ENCODE measurements around the gene STKLD1.

STKLD1 gene

DNA sequence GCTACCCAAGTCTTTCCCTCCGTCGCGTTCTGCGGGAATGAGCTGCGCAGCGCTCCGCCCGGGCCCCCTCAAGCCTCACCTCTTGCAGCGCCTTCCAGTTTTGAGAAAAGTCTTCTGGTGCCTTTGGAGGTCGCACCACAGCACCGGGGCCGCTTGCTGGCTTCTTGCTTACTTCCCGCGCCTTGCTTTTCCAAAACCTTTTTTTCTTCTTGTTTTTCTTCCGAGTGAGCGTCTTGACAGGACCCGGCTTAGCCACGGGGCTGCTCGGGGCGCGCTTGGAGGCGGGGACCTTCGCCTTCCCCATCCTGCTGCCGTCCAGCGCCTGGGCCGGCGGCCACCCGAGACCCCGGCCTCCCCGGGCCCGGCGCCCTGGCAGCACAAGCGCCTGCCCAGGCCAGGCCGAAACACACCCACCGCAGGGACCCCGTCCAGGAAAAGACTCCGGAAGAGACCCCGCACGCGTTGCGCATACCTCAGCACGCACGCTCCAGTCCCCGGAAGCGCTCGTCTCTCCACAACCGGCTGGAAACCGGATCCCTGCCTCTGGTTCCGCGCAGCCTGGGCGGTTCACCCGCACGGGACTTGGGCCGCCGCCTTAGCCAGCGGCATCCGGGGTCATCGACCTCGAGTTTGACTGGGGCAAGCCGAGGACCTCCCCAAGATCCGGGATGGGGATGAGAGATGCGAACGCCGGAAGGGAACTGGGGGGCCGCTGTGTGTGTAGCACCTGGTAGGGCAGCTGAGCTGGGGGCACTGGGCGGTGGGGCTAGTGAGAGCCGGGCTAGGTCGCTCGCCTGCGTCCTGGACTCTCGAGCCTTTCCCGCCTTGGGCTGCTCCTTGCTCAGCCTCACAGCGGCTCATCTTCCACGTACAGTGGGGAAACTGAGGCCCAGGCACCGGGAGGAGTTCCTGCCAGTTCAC lies 41.6 kb downstream of the STKLD1 start, which contains the start of gene REXO4:
Gene REXO4, minus strand, starts transcription at position 470 of the 921 bp plus-strand sequence. Its CDS starts 166 bp downstream, at position 304.
- DNase-seq (ENCODE audit: low spot score), result peak; percentile 91

DNA sequence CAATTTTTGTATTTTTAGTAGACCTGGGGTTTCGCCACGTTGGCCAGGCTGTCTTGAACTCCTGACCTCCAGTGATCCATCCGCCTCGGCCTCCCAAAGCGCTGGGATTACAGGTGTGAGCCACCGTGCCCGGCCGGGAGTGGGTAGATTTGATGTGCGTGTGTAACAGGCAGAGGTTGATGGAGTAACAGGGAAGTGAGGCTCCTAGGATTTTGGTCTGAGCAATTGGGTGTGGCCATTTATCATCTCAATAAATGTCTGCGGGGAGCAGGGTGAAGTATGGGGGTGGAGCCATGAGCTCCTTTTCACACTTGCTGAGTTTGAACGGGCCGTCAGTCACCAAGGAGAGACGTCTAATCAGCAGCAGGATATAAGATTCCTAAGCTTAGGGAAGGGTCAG lies 42.8 kb downstream of the STKLD1 start:
- no peak for DNase-seq (ENCODE audit: low spot score)

DNA sequence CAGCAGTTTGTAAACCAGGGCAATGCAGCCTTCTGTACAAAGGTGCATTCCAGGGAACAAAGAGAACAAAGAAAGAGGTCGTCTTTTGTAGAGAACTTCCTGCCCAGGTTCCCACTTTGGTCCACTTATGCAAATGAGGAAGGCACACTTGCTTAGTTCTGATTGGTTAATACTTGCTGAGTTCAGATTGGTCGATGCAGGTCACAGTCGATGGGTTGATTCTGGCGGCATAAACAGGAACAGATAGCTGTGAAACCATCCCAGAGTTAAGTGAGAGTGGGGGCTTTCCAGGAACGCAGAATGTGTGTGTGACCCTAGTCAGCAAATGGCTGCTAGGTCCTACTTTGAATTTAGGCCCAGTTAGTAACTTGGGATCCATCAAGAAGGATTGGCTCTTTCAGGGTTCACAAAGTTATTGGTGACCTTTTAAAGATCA lies 44.2 kb downstream of the STKLD1 start:
- no peak for DNase-seq (ENCODE audit: low spot score)

GRCh38 chr9:133421615-133422542 lies 45.7 kb downstream of the STKLD1 start, which contains the start of gene ADAMTS13:
Gene ADAMTS13 (plus strand): TSS chr9:133422367. CDS start chr9:133422444, 77 bp downstream.
- peak; percentile 13 for DNase-seq (ENCODE audit: low spot score)

DNA sequence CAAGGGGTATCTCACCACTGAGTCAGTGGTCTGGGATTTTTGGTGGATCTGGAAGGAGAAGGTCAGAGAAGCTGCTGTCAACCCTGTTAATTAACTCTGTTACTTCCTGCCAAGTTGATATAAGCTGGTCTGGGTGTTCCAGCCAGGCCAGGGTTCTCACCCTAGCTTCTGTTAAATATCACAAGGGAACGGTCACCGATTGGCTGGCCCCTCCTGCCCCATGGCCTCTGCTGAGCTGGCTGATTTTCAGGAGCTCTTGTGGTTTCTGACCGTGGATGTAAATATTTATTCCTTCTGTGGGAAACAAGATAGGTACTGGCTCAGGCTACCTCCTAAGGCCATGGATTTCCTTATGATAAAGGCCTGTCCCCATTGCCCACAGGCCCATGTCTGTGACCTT lies 47.0 kb downstream of the STKLD1 start:
- no peak for DNase-seq (ENCODE audit: low spot score)

DNA sequence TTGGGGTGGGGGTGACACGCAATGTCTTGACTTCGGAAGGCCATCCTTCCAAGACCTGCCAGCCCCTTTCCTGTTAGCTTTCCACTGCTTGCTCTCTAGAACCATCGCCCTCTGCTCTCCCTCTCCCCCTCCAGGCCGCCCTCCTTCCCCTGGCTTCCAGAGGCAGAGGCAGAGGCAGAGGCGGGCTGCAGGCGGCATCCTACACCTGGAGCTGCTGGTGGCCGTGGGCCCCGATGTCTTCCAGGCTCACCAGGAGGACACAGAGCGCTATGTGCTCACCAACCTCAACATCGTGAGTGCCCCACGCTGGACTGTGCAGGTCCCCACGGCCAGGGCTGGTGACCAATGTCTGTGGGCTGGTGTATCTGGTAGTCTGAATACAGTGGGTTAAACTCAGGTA lies 48.0 kb downstream of the STKLD1 start:
- no peak for DNase-seq (ENCODE audit: low spot score)

DNA sequence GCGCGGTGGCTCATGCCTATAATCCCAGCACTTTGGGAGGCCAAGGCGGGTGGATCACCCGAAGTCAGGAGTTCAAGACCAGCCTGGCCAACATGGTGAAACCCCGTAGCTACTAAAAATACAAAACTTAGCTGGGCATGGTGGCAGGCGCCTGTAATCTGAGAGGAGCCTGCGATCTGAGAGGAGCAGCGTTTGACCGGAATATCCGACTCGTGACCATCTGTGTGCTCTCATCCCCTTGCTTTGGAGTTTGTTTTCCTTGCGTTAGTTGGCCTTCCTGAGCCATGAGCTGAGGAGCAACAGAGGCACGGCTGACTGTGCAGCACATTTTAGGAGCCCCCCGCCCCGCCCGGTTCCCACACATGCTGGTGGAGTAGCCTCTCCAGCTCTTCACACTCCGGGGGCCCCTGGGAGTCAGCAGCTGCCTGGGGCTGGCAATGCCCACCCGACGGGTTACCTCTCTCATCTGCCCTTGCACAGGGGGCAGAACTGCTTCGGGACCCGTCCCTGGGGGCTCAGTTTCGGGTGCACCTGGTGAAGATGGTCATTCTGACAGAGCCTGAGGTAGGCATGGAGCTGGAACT lies 49.0 kb downstream of the STKLD1 start:
- no peak for DNase-seq (ENCODE audit: low spot score)

DNA sequence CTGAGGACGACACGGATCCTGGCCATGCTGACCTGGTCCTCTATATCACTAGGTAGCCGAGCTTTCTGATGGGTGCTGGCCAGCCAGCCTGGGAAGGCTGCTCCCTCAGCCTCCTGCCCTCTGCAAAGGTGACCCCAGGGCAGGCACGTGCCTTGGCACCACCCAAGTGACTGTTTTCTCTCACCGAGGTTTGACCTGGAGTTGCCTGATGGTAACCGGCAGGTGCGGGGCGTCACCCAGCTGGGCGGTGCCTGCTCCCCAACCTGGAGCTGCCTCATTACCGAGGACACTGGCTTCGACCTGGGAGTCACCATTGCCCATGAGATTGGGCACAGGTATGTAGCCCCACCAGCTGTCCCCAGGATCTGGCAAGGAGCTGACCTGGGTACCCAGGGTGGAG lies 49.8 kb downstream of the STKLD1 start:
- DNase-seq (ENCODE audit: low spot score), result no peak

- no peak for DNase-seq (ENCODE audit: low spot score)
These were observed 51.6 kb downstream of the STKLD1 start for GRCh38 chr9:133427658-133428348.

GRCh38 chr9:133428617-133429101 lies 52.5 kb downstream of the STKLD1 start:
- peak; percentile 13 for DNase-seq (ENCODE audit: low spot score)

GRCh38 chr9:133429214-133429613 lies 53.0 kb downstream of the STKLD1 start:
- DNase-seq (ENCODE audit: low spot score), result no peak

GRCh38 chr9:133429641-133430161 lies 53.5 kb downstream of the STKLD1 start:
- no peak for DNase-seq (ENCODE audit: low spot score)

DNA sequence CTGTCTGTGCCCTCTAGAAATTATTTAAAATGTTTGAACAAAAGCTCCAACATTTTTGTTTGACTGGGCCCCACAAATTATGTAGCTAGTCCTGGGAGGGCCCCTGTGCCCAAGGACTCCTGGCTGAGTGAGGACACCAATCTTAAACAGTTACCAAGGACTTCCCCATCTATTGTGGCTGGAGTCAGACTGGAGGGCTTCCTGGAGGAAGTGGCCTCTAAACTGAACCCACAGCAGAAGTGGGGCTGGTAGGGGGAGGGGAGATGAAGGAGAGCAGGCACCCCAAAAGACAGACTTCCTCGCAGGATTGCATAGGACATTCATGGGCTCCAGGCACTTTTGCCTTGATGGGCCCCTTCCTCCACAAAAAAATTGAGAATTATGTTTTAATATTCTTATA lies 54.1 kb downstream of the STKLD1 start:
- no peak for DNase-seq (ENCODE audit: low spot score)

DNA sequence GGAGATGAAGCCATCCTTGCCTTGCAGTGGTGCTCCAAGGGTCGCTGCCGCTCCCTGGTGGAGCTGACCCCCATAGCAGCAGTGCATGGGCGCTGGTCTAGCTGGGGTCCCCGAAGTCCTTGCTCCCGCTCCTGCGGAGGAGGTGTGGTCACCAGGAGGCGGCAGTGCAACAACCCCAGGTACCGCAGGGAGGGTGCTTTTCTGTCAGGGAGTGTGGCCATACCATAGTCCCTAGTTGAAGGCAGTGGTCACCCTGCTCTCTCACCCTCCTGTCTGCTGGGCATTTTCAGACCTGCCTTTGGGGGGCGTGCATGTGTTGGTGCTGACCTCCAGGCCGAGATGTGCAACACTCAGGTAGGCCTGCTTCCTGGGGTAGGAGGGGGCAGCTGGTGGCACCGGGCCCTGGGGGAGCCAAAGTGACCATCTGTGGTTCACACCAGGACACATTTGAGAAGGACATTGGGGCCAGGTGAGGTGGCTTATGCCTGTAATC lies 57.2 kb downstream of the STKLD1 start:
- no peak for DNase-seq (ENCODE audit: low spot score)

- DNase-seq (ENCODE audit: low spot score), result no peak
These were observed 60.5 kb downstream of the STKLD1 start for GRCh38 chr9:133436681-133437080.

- no peak for DNase-seq (ENCODE audit: low spot score)
These were observed 61.8 kb downstream of the STKLD1 start for GRCh38 chr9:133437753-133438531.

DNA sequence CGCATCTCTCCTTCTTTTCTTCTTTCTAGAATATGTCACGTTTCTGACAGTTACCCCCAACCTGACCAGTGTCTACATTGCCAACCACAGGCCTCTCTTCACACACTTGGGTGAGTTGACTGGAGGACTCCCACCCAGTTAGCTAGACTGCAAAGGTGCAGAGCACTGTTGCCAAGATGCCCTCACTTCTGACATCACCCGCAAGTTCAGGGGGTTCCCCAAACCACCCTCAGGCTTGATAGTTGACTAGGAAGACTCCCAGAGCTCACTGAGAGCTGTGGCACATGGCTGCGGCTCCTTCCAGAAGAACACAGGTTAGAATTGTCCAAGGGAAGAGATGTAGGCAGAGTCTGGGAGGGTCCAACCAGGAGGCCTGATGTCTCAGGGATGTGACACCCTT lies 63.2 kb downstream of the STKLD1 start:
- DNase-seq (ENCODE audit: low spot score), result no peak

- DNase-seq (ENCODE audit: low spot score), result no peak
These were observed 64.7 kb downstream of the STKLD1 start for GRCh38 chr9:133440874-133441273.

- DNase-seq (ENCODE audit: low spot score), result no peak
These were observed 65.4 kb downstream of the STKLD1 start for GRCh38 chr9:133441571-133441970.

GRCh38 chr9:133443248-133443647 lies 67.1 kb downstream of the STKLD1 start:
- no peak for DNase-seq (ENCODE audit: low spot score)

All from kidney tubule cell (primary cell).